ENCODE results near the gene PGR.

PGR gene

GRCh38 chr11:101129203-101129943, at the start of gene PGR:
PGR (minus strand) TSS chr11:101129813; CDS start chr11:101129070, 743 bp downstream.
- DNase-seq = peak in 1 of 58 donors; percentile 8

GRCh38 chr11:101176381-101176780, 46.8 kb upstream of the PGR start:
- no peak for DNase-seq

GRCh38 chr11:101169944-101170343, 40.3 kb upstream of the PGR start:
- DNase-seq = no peak

- no peak for DNase-seq
Observed at GRCh38 chr11:101166038-101166437, 36.4 kb upstream of the PGR start.

GRCh38 chr11:101158119-101158518, 28.5 kb upstream of the PGR start:
- no peak for DNase-seq

- DNase-seq = no peak
Observed at GRCh38 chr11:101138245-101138930, 8.8 kb upstream of the PGR start.

- DNase-seq = no peak
Observed at GRCh38 chr11:101133190-101133589, 3.6 kb upstream of the PGR start.

GRCh38 chr11:101128571-101129202, 926 bp downstream of the PGR start:
- DNase-seq = peak in 1 of 58 donors; percentile 8

- peak in 1 of 58 donors; percentile 4 for DNase-seq
Observed at GRCh38 chr11:101127699-101128570, 1.7 kb downstream of the PGR start.

GRCh38 chr11:101127197-101127698, 2.4 kb downstream of the PGR start:
- peak in 1 of 58 donors; percentile 4 for DNase-seq

- DNase-seq = no peak
Observed at GRCh38 chr11:101126551-101127196, 2.9 kb downstream of the PGR start.

- DNase-seq = no peak
Observed at GRCh38 chr11:101115671-101116160, 13.9 kb downstream of the PGR start.

GRCh38 chr11:101113540-101113939, 16.1 kb downstream of the PGR start:
- DNase-seq = no peak

GRCh38 chr11:101104716-101105115, 24.9 kb downstream of the PGR start:
- no peak for DNase-seq

- DNase-seq = no peak
Observed at GRCh38 chr11:101103433-101103832, 26.2 kb downstream of the PGR start.

- no peak for DNase-seq
Observed at GRCh38 chr11:101100601-101101000, 29.0 kb downstream of the PGR start.

GRCh38 chr11:101096036-101096704, 33.4 kb downstream of the PGR start:
- peak in 2 of 58 donors; percentile 0 to 1 for DNase-seq

- DNase-seq = no peak
Observed at GRCh38 chr11:101091781-101092180, 37.8 kb downstream of the PGR start.

- no peak for DNase-seq
Observed at GRCh38 chr11:101090679-101091270, 38.8 kb downstream of the PGR start.

All from anterior cingulate cortex (tissue), 58 donors.